Ovary (tissue), 3 donors: ENCODE results near the gene CAMK2D.

Experiments used
- EP300 ChIP-seq: sonication (generic); formaldehyde crosslinking; IDR thresholded peaks from one replicate; pipeline ENCODE4 v1.6.1; 2017; ENCODE audit warnings: antibody characterized with exemption
- POLR2A ChIP-seq: fragments of 450-650 bp; IDR thresholded peaks from one replicate; pipeline ENCODE4 v1.6.1; 2017; ENCODE audit warnings: antibody characterized with exemption, mild to moderate bottlenecking, moderate library complexity
- TF ChIP-seq, protein P1 (sequence below), 3 donors: fragments of 450-650 bp in 2 of 3; fragments of 200-600 bp in 1 of 3; IDR thresholded peaks; one replicate each; pipeline versions ENCODE4 v1.5.1 to v1.8.0; 2016 to 2022; ENCODE audit warnings: antibody characterized with exemption in 3 of 3, mild to moderate bottlenecking in 1 of 3
- donor health status: DM: no; HTN: no; CAD: no.

DNA sequence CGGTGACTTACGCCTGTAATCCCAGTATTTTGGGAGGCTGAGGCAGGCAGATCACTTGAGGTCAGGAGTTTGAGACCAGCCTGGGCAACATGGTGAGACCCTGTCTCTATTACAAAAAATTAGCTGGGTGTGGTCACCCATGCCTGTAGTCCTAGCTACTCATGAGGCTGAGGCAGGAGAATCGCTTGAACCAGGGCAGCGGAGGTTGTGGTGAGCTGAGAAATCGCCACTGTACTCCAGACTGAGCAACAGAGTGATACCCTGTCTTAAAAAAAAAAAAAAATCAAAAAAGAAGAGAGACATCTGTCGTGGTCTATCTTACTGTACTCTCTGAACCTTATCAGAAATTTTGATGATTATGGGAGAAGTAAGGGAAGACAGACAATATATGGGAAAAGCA is 144.3 kb downstream of the CAMK2D start:
- TF ChIP-seq POLR2A (no peak), EP300 (no peak)
- TF ChIP-seq, protein P1, sequence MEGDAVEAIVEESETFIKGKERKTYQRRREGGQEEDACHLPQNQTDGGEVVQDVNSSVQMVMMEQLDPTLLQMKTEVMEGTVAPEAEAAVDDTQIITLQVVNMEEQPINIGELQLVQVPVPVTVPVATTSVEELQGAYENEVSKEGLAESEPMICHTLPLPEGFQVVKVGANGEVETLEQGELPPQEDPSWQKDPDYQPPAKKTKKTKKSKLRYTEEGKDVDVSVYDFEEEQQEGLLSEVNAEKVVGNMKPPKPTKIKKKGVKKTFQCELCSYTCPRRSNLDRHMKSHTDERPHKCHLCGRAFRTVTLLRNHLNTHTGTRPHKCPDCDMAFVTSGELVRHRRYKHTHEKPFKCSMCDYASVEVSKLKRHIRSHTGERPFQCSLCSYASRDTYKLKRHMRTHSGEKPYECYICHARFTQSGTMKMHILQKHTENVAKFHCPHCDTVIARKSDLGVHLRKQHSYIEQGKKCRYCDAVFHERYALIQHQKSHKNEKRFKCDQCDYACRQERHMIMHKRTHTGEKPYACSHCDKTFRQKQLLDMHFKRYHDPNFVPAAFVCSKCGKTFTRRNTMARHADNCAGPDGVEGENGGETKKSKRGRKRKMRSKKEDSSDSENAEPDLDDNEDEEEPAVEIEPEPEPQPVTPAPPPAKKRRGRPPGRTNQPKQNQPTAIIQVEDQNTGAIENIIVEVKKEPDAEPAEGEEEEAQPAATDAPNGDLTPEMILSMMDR (IDR thresholded peaks at IDR 0.05) = no peak
